ENCODE measurements around the gene BICC1.

DNA sequence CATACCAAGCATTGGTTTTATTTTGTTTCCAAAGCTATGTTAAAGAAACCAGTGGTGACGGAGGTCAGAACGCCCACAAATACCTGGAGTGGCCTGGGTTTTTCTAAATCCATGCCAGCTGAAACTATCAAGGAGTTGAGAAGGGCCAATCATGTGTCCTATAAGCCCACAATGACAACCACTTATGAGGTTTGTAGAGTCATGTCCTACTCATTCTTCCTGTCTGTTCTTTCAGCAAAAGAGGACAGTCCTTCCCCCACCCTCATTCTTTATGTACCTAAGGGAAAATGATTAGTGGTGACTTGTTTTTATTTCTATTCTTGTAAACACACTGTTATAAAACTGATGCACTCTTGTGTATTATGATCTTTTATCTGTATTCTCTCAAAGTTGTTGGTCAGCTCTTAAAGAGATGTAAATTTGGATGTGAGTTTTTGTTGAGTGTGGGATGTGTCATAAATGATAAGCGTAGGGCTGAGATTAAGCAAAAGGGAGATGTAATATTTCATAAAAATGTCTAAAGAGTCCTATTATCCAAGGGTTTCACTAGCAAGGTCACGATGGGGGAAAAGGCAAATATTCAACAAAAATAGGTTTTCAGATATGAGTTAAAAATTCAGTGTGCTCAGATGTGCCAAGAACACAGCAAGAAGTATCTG, 294.4 kb downstream of the BICC1 start:
- TF ChIP-seq GATA2 (IDR thresholded peaks at IDR 0.05; ENCODE audit: low read depth, low read length) (no peak), GATA3 (IDR thresholded peaks at IDR 0.05; ENCODE audit: low read depth, low read length) (no peak)
